ENCODE results near the gene RCAN2.

The RCAN2 gene

GRCh38 chr6:46291275-46291633 lies 200.0 kb downstream of the RCAN2 start:
- no peak for DNase-seq (ENCODE audit: low spot score)

DNA sequence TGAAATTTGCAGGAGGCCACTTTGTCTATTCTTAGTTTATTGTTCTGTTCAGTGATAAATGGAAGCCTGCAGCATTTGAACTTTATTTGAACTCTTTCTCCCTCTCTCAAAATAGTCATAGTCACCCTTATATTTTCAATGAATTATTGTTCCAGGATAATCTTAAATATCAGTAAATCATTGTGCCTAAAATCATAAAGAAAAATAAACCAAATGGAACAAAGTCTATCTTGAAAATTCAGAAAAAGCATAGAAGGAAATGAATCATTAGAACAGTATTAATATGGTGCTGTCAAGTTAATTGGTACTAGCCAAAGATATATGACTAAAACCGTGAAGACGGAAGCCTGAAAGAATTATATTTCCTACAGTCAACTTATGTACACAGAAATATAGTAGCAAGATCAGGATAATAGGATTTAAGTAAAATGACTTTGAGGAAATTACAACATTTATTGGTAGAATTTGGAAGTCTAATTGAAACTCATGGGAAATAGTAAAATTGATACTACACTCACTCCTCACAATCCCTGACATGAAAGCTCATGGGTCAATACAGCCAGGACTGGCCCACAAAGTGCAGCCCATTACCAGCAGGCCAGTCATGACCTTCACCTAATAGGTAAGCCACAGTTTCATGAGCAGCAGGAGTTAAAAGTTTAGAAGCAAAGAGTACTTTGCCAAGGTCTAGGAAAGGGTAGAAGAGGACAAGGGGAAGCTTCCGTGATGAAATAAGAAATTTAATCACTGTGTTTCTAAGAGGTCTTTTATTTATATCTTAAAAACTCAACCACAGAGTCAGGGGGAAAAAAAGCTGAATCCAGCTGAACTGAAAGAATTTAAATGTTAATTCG lies 200.6 kb downstream of the RCAN2 start:
- DNase-seq (ENCODE audit: low spot score) = no peak

GRCh38 chr6:46289898-46290297 lies 201.4 kb downstream of the RCAN2 start:
- DNase-seq (ENCODE audit: low spot score) = no peak

DNA sequence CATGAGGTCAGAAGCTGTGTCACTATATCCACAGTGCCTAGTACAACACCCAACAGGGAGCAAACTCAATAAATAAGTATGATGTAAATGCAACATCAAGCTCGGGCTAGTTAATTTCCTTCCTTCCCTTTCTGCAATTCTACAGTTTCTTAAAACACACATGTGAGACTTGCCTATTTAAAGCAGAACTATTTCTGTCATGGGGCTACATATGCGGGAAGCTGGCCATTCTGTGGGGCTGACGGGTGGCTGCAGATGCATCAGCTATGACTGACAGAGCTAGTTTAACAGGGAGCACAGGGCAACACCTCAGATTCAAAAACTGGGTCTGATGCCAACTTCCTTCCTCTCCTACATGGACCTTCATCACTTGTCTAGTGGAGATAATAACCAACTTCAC lies 202.4 kb downstream of the RCAN2 start:
- no peak for DNase-seq (ENCODE audit: low spot score)

GRCh38 chr6:46287681-46288080 lies 203.6 kb downstream of the RCAN2 start:
- no peak for DNase-seq (ENCODE audit: low spot score)

DNA sequence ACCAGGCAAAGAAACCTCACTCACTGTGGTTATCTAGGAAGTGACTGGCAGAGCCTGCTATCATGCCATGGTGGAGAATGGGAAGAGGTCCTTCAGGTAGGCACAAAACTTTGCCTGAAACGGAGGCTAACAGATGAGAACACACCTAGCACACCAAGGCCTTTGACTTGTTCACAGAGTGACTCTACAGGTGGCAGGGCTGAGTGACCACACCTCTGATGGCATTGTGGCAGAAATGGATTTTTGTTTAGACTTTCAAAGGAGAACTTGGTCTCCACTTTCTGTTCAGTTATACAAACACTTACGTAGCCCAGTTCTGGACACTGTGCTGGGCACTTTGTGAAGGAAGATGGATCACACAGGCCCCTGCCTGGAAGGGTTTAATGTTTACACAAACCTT lies 204.2 kb downstream of the RCAN2 start:
- no peak for DNase-seq (ENCODE audit: low spot score)

DNA sequence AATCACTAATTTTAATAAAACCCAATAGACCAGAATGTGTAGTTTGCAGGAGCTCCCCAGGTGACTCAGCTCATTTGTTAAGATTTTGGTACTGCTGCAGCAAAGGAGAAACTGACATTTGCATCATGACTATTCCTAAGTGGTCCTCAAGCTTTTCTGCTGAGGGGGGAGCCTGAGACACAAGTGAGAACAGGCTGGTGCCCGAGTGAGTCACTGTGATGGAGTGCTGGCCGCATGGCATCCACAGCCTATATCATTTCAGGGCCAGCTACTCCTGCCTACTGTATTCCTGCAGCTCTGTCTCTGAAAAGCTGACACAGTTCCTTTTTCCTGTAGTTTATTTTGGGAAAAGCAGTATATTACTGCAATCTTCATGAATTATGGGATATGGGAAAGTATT lies 206.8 kb downstream of the RCAN2 start:
- DNase-seq (ENCODE audit: low spot score) = no peak

- DNase-seq (ENCODE audit: low spot score) = no peak
These were observed 210.1 kb downstream of the RCAN2 start for GRCh38 chr6:46281110-46281509.

GRCh38 chr6:46279874-46280273 lies 211.4 kb downstream of the RCAN2 start:
- no peak for DNase-seq (ENCODE audit: low spot score)

DNA sequence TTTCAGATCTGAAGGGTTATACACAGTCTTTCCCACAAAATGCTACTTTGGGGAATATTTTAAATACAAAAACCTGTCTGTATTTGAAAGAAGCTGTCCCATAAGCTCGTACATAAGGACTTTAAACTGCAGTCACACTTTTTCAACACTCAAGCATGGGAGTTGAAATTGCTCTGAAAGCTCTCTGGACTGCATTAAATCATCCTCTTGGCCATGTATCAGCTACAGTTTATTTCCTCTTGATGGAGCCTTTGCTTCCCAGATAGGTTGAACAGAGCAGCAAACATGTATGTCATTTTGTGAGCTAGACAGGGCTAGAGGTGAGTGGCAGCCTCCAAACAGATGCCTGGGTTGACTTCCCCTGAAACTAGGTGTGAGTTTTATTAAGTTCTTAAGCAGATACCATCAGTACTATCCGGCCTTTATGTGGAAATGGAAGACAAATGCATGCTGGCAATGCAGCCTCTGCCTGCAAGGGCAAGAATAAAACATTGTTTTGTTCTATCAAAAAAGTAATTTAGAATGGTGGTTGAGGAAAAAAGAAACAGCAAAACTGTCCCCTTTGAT lies 214.6 kb downstream of the RCAN2 start:
- DNase-seq (ENCODE audit: low spot score) = no peak

DNA sequence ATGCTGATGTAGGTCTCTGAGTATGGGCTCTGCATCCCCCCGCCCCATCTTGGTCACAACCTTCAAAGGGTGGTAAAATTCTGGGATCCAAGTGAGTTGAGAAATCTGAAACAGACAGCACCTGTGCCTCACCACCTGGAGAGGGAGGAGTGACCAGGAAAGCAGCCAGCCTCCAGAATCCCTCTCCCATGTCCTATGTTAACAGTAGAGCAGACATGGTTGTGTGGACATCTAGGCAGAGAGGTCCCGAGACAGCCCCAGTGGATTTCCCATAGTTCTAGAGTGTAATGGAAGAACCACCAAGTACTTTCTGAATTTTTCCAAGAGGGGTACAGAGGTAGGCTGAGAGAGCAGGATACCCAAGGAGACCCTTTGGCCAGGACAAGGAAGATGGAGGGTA lies 216.7 kb downstream of the RCAN2 start:
- DNase-seq (ENCODE audit: low spot score) = no peak

DNA sequence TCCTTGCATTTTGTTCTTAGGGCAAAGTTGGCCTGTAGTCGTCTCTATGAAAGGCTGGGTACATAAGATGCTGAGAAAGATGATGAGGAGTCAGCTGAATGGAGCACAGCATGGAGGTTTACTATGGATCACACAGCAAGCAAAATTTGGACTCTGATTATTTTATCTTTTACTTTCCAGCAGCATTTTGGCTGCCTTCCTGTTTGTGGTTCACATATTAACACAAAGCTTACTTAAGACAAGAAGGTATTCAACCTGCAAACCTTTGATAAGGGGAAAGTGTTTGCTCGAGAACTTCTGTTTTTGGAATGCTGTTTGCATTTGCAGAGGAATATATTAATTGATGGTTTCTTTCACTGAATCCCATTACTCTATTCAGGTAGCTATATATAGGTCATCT lies 217.3 kb downstream of the RCAN2 start:
- DNase-seq (ENCODE audit: low spot score) = no peak

DNA sequence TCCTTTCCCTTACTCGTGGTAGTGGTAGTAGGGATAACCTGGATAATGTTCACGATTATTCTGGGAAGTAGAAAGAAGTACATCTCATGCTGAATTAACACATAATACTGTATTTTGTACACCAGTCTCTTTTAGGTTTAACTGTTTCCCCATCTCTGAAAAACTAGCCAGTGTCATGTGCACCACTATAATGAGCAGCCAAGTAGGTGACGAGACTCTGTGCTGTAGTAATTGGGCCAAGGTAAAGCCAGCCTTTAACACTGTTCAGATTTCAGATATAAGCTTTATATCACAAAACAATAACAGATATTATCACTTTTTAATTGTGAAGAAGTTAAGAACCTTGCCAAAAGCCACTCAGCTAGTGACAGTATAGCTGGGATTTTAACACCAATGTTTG lies 219.5 kb downstream of the RCAN2 start:
- DNase-seq (ENCODE audit: low spot score) = no peak

- no peak for DNase-seq (ENCODE audit: low spot score)
These were observed 220.1 kb downstream of the RCAN2 start for GRCh38 chr6:46271107-46271506.

DNA sequence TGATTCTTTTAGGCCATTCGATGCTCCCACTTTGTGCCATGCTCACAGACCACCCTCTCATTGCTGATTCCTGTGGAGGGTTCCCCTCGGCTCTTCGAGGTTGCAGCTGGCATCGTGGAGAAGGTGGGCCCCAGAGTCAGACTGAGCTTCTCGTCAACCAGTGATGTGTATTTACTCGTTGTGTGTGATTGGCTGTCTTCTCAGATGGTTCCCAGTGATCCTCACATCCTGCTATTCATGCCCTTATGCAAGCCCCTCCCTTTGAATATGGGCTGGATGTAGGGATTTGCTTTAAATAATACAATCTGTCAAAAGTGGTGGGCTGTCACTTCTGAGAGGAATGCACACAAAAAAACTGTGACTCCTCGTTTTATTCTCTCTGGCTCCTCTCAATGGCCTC lies 220.9 kb downstream of the RCAN2 start:
- no peak for DNase-seq (ENCODE audit: low spot score)

DNA sequence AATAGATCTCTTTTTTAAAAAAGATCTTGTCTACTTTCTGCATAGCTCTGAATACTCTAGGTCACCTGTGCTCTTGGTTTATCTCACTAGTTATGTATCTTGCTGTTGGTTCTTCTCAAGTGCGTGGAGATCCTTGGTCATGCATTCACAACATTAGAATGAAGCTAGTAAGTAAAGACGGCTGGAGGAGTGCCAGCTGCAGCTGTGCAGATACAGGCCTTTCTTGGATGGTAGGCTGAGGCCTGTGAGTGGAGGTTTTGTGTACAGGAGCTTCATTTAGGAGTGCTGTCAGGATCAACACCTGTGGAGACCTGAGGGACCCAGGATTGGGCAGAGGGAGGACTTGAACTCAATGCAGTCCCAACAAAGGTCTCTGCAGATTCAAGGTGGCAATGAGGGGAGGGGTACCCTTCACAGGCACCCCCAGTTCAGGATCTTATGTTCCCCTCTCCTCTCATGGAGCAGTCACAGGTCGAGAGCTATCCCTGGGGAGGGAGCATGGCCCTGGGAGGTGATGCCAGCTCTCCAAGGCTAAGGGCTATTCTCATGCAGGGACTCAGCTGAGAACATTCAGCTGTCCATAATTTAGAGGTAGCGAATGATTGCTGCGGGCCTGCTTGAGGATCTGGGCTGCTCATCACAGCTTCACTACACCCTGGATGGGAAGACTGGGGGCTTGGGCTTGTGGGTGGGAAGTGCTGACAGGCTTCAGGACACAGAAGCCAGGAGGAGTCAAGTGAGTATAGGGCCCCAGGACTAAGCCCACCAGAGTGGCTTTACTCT lies 221.6 kb downstream of the RCAN2 start:
- no peak for DNase-seq (ENCODE audit: low spot score)

- DNase-seq (ENCODE audit: low spot score) = no peak
These were observed 223.7 kb downstream of the RCAN2 start for GRCh38 chr6:46267515-46267914.

GRCh38 chr6:46265373-46265772 lies 225.9 kb downstream of the RCAN2 start:
- no peak for DNase-seq (ENCODE audit: low spot score)

DNA sequence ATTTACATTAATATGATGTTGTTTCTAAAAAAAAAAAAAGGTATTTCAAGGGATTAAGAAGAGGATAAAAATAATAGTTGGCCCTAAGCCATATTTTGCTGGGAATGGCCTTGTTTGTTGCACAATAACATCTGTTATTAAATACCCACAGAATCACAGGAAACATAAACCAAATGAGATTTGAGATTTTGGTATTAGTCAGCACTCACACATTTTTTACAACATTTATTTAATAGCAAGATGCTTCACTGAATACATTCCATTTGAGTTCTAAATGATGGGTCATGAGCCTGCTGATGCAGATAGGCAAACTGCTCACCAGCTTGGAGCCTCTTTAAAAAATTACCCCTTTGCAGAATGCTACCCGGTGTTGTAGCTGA lies 227.6 kb downstream of the RCAN2 start:
- peak; percentile 33 for DNase-seq (ENCODE audit: low spot score)

DNA sequence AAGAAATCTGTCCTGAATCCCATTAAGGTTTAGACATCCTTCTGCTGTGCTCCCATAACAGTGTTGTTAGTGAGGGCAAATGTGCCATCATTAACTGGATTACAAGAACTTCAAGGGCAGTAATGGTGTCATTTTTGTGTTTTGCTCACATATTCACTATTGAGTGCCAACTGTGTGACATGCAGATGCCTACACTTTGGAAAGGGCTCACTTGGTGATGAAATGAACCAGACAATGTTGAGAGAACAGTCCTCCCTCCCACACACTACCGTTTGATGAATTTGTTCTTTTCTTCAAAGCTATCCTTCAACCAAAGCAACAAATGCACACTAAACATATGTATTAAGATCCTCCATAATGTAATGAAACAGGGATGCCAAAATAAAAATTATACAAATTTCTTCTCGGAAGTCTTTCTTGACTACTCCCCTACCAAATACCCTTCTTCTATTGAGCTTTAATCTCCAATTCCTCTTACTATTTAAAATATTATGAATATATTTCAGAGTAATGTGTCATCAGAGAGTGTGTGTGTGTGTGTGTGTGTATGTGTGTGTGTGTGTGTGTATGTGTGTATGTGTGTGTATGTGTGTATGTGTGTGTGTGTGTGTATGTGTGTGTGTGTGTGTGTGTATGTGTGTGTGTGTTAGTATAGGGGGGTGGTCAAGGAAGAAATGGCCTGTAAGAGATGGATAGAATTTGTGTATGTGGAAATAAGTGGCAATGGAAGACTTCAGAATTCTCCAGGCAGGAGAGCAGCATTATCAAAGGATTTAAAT lies 228.1 kb downstream of the RCAN2 start:
- no peak for DNase-seq (ENCODE audit: low spot score)

GRCh38 chr6:46258249-46258648 lies 233.0 kb downstream of the RCAN2 start:
- no peak for DNase-seq (ENCODE audit: low spot score)

DNA sequence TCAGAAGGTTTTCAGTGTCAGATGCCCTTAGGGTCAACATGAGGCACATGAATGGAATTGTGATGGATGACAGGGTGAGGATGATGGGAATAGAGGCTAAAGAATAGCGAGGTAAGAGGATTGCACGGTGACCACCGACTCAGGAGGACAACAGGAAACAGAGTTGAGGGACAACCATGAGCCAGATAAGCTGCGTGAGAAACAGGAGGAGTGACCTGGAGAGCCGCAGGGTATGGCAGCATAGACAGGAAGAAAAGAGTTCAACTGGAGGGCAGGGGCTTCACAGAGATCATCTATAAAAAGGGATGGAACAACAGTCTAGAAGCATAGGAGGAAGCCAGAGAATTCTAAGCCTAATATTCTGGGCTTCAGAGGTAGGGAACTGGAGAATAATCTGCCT lies 235.7 kb downstream of the RCAN2 start:
- no peak for DNase-seq (ENCODE audit: low spot score)
